T-helper 1 cell treated with Interleukin-12 subunit alpha and Interleukin-12 subunit beta and Interleukin-4 antibody, amounts not matched to agents 30 μg/mL and 1 μg/mL, for 36 hours (primary cell): ENCODE results near the gene KRTAP4-16.
"Not testable (repeated sequence)": the region's sequence is repeated elsewhere in the genome, so short reads cannot be mapped to it uniquely, and the experiment has no call there.

Experiments used
- H3K27ac Mint-ChIP-seq: one replicate; pipeline ENCODE4 v1.8.0; 2021; ENCODE audit warnings: mild to moderate bottlenecking, mixed read lengths
- H3K27me3 Mint-ChIP-seq: one replicate; pipeline ENCODE4 v1.8.0; 2021; ENCODE audit warnings: low read depth, mixed read lengths
- H3K36me3 Mint-ChIP-seq: one replicate; pipeline ENCODE4 v1.8.0; 2021; ENCODE audit warnings: low read depth, mixed read lengths
- H3K4me1 Mint-ChIP-seq: one replicate; pipeline ENCODE4 v1.8.0; 2021; ENCODE audit warnings: low read depth, mixed read lengths
- H3K4me3 Mint-ChIP-seq: one replicate; pipeline ENCODE4 v1.8.0; 2021; ENCODE audit warnings: mild to moderate bottlenecking, moderate library complexity, mixed read lengths
- H3K9me3 Mint-ChIP-seq: one replicate; pipeline ENCODE4 v1.8.0; 2021; ENCODE audit warnings: mixed read lengths

KRTAP4-16 gene

DNA sequence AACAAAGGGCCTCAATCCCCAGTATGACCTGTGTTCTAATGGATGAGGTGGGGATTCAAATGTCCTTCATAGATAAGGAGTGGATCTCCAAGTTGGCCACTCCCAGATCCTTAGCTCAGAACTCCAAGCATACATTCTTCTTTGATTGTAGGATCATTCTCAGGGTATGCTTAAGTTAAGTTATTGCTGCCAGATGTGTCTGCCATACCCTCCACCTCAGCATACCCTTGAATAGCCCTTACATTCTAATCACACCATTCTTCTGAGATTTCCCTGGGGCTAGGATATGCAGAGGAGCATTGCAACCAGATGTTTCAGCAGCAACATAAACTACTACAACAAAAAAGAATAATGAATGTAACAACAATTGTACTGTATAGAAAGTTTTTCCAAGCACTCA lies 34.7 kb downstream of the KRTAP4-16 start:
- no peak overlapping the region for H3K4me3 Mint-ChIP-seq
- no peaks in the 10 kb centered on the region for H3K4me1 Mint-ChIP-seq
- H3K9me3 Mint-ChIP-seq: no peaks in the 10 kb centered on the region
- H3K36me3 Mint-ChIP-seq: no peaks in the 10 kb centered on the region
- H3K27ac Mint-ChIP-seq: no peak overlapping the region
- no peaks in the 10 kb centered on the region for H3K27me3 Mint-ChIP-seq

- H3K4me3 Mint-ChIP-seq: no peak within 1 kb of the TSS
- H3K36me3 Mint-ChIP-seq: no peaks in the 10 kb centered on the region
- H3K4me1 Mint-ChIP-seq: no peaks in the 10 kb centered on the region
- no peak within 1 kb of the TSS for H3K27ac Mint-ChIP-seq
- H3K27me3 Mint-ChIP-seq: peaks cover 10% of the 10 kb centered on the region
- no peaks in the 10 kb centered on the region for H3K9me3 Mint-ChIP-seq
Observed at GRCh38 chr17:41065829-41066624, 36.0 kb downstream of the KRTAP4-16 start, which contains the start of gene KRTAP2-4. Gene KRTAP2-4 (minus strand): TSS chr17:41065879. CDS start chr17:41065845, 34 bp downstream.

GRCh38 chr17:41065016-41065689 lies 36.9 kb downstream of the KRTAP4-16 start:
- peaks cover 18% of the 10 kb centered on the region for H3K27me3 Mint-ChIP-seq
- H3K4me3 Mint-ChIP-seq, H3K27ac Mint-ChIP-seq, H3K9me3 Mint-ChIP-seq, H3K4me1 Mint-ChIP-seq, H3K36me3 Mint-ChIP-seq: not testable (repeated sequence)

DNA sequence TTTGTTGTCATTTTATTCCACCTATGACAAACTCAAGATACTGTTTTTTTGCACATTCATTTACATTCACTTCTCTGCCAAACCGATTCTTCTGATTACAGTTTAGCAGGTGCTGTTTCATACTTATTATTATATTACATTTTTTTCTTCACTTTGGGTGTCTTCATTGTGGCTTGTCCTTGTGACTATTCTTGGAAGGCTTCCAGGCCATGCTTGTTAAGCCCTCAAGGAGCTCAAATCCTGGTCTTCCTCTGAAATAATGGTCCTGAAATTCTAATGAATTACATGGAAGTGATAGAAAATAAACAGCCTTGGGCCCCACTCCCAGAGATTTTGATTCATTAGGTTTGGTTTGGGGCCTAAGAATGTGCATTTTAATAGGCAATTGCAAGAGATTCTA lies 37.7 kb downstream of the KRTAP4-16 start:
- H3K27ac Mint-ChIP-seq: no peak overlapping the region

GRCh38 chr17:41063449-41063848 lies 38.6 kb downstream of the KRTAP4-16 start:
- no peak overlapping the region for H3K4me3 Mint-ChIP-seq
- no peak overlapping the region for H3K27ac Mint-ChIP-seq

More for the DNA sequence above, 37.7 kb downstream of the KRTAP4-16 start:
- Mint-ChIP-seq H3K36me3 (no peaks in the 10 kb centered on the region), H3K27me3 (peaks cover 22% of the 10 kb centered on the region), H3K9me3 (no peaks in the 10 kb centered on the region), H3K4me3 (no peak overlapping the region), H3K4me1 (no peaks in the 10 kb centered on the region)

DNA sequence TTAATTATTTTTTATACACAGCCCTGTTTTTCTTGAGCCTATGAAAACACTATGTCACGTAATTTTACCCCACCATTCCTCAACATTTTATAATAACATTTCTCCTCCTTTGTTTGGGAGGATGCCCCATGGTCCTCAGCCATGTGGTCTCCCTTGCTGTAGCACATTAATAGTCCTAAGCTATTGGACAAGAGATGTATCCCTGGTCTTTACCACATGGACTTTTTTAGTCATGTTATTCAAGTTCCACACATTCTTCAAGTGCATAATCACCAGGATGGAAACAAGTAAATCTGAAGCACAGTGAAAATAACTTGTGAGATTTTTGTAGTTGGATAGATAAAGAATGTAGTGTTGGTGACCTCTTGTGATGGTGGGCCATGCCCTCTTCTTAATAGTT lies 40.0 kb downstream of the KRTAP4-16 start:
- Mint-ChIP-seq H3K36me3 (no peaks in the 10 kb centered on the region), H3K9me3 (peaks cover 6% of the 10 kb centered on the region), H3K4me1 (no peaks in the 10 kb centered on the region), H3K27me3 (peaks cover 32% of the 10 kb centered on the region), H3K4me3 (no peak overlapping the region), H3K27ac (no peak overlapping the region)

More at GRCh38 chr17:41063449-41063848, 38.6 kb downstream of the KRTAP4-16 start:
- H3K4me1 Mint-ChIP-seq: no peaks in the 10 kb centered on the region
- no peaks in the 10 kb centered on the region for H3K36me3 Mint-ChIP-seq
- H3K27me3 Mint-ChIP-seq: peaks cover 30% of the 10 kb centered on the region
- H3K9me3 Mint-ChIP-seq: no peaks in the 10 kb centered on the region

DNA sequence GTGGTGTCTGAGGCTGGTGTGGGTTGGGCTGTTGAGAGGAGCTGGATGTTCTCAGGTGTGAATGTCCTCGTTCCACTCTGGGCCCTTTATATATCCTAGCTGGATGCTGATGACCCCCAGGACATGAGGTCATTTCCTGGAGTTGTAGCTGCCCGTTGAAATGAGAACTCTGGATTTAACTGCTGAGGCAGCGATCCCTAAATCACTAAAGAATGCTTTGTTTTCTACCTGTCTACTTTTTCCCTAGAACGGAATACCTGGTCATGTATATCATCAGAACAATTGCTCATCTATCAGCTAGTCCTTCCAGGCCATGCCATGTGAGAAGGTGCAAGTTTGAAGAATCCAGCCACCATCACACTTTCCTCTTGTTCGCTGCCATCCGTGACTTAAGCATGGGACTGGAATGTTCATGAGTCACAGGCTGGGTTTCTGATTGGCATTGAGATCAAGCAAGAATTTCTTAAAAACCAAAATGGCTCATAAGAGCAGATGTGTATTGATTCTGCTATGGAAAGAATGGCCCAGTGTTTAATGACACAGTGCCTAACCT lies 41.9 kb downstream of the KRTAP4-16 start, which contains the start of gene KRTAP2-3:
Gene KRTAP2-3, minus strand, starts transcription at position 63 of the 553 bp plus-strand sequence. CDS start 64 bp downstream, outside the sequence.
- H3K27ac Mint-ChIP-seq: no peak within 1 kb of the TSS
- H3K4me3 Mint-ChIP-seq: no peak within 1 kb of the TSS
- H3K4me1 Mint-ChIP-seq: no peaks in the 10 kb centered on the region
- no peaks in the 10 kb centered on the region for H3K36me3 Mint-ChIP-seq
- H3K9me3 Mint-ChIP-seq: peaks cover 6% of the 10 kb centered on the region
- peaks cover 32% of the 10 kb centered on the region for H3K27me3 Mint-ChIP-seq

DNA sequence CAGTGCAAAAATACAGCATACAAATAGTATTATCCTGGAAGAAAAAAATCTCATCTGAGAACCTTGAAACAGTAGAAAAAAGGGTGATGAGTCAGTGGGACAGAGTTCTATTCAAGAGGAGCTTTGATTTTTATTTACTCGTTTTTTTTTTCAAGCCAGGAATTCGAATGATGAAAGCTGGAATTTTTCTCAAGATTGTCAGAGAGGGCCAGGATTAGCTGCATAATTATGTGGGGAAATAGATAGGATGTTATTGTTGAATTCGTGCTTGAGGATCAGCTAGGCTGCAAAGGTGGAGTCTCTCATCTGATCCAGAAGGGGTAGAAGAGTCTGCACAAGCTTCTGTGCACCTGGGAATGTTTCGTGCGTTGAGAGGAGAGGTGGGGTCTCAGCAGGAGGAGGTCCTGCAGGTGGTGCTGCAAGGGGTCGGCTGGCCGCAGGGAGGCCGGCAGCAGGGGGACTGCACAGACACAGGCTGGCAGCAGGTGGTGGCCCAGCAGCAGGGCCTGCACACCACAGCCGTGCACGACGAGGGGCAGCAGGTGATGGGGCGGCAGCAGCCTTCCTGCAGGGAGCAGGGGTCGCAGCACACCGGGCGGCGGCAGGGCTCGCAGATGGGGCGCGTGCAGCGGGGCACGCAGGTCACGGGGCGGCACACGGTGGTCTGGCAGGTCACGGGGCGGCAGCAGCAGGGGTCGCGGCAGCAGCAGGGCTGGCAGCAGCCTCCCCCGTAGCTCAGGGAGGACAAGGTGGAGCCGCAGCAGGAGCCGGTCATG lies 42.5 kb downstream of the KRTAP4-16 start:
- not testable (repeated sequence) for H3K36me3 Mint-ChIP-seq, H3K4me3 Mint-ChIP-seq, H3K4me1 Mint-ChIP-seq, H3K9me3 Mint-ChIP-seq, H3K27ac Mint-ChIP-seq
- H3K27me3 Mint-ChIP-seq: peaks cover 32% of the 10 kb centered on the region

DNA sequence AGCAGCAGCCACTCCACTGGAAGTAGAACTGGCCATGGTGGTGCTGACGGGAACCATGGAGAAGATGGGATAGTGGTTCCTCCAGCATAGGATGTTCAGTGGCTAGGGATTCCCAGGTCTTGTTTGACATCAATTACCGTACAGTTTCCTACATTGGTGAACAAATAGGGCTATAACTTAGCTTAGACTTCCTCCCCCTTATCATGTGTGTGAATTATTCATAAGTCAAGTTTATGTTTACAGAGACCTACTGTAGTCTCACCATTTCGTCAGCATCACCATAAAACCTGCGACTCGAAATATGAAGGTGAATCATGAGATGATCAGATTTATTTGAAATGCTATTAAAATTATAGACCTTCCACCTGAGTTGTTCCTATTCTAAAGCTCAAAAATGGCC lies 43.3 kb downstream of the KRTAP4-16 start:
- Mint-ChIP-seq H3K27ac (no peak overlapping the region), H3K27me3 (peaks cover 32% of the 10 kb centered on the region)

GRCh38 chr17:41057547-41057946 lies 44.5 kb downstream of the KRTAP4-16 start:
- H3K36me3 Mint-ChIP-seq: no peaks in the 10 kb centered on the region
- H3K9me3 Mint-ChIP-seq: peaks cover 6% of the 10 kb centered on the region
- no peaks in the 10 kb centered on the region for H3K4me1 Mint-ChIP-seq
- no peak overlapping the region for H3K27ac Mint-ChIP-seq
- H3K4me3 Mint-ChIP-seq: no peak overlapping the region
- H3K27me3 Mint-ChIP-seq: peaks cover 40% of the 10 kb centered on the region

More for the DNA sequence above, 43.3 kb downstream of the KRTAP4-16 start:
- Mint-ChIP-seq H3K4me3 (no peak overlapping the region), H3K9me3 (peaks cover 6% of the 10 kb centered on the region), H3K4me1 (no peaks in the 10 kb centered on the region), H3K36me3 (no peaks in the 10 kb centered on the region)

- H3K4me3 Mint-ChIP-seq, H3K36me3 Mint-ChIP-seq, H3K4me1 Mint-ChIP-seq, H3K27ac Mint-ChIP-seq, H3K9me3 Mint-ChIP-seq: not testable (repeated sequence)
- peaks cover 23% of the 10 kb centered on the region for H3K27me3 Mint-ChIP-seq
Observed at GRCh38 chr17:41055130-41055529, 46.9 kb downstream of the KRTAP4-16 start, which contains the start of gene KRTAP2-2. Gene KRTAP2-2 (minus strand): TSS chr17:41055230. CDS start chr17:41055211, 19 bp downstream.

- not testable (repeated sequence) for H3K27ac Mint-ChIP-seq, H3K36me3 Mint-ChIP-seq, H3K9me3 Mint-ChIP-seq, H3K4me3 Mint-ChIP-seq, H3K4me1 Mint-ChIP-seq
- peaks cover 23% of the 10 kb centered on the region for H3K27me3 Mint-ChIP-seq
Observed at GRCh38 chr17:41054556-41054955, 47.5 kb downstream of the KRTAP4-16 start.

DNA sequence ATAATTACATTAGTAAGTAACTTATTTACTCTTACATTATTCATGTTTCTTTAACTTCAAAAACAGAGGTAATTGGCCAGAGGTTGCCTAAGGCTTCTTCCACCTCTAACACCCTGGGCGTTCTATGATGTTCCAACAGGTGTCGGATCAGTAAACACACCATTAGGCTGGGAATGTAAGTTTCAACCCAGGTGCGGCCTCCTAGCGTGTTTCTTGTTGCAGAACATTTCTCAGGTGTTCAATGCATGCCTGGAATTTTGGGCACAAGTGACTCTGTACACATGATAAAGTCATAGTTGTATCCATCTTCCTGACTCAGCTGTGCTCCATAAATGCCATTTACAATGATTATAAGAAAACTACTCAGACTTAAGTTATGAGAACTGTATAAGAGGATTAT lies 48.0 kb downstream of the KRTAP4-16 start:
- peaks cover 18% of the 10 kb centered on the region for H3K27me3 Mint-ChIP-seq
- no peaks in the 10 kb centered on the region for H3K36me3 Mint-ChIP-seq
- peaks cover 6% of the 10 kb centered on the region for H3K9me3 Mint-ChIP-seq
- no peaks in the 10 kb centered on the region for H3K4me1 Mint-ChIP-seq
- H3K4me3 Mint-ChIP-seq: no peak overlapping the region
- H3K27ac Mint-ChIP-seq: no peak overlapping the region

GRCh38 chr17:41052566-41052965 lies 49.4 kb downstream of the KRTAP4-16 start:
- H3K9me3 Mint-ChIP-seq: peaks cover 4% of the 10 kb centered on the region
- H3K27ac Mint-ChIP-seq: no peak overlapping the region
- no peaks in the 10 kb centered on the region for H3K36me3 Mint-ChIP-seq
- H3K4me1 Mint-ChIP-seq: no peaks in the 10 kb centered on the region
- H3K27me3 Mint-ChIP-seq: peaks cover 16% of the 10 kb centered on the region
- H3K4me3 Mint-ChIP-seq: no peak overlapping the region
